H1 (cell line): Measurements from ENCODE around the gene HECTD1. TPM values are rescaled to one million over a fixed set of nuclear protein-coding genes. Genes with fewer than 3 reads are reported as not detected.

Experiments used
- CTCF ChIA-PET: fragments of 300-600 bp; sonication (Branson Sonifier 250); formaldehyde crosslinking; loops from one replicate; lab custom pipeline; 2021; ENCODE audit not compliant: partially characterized antibody; lab: Charles Lee
- POLR2A ChIA-PET: fragments of 300-600 bp; sonication (Branson Sonifier 250); formaldehyde crosslinking; loops from one replicate; lab custom pipeline; 2021; ENCODE audit warnings: inconsistent platforms; ENCODE audit not compliant: partially characterized antibody; lab: Charles Lee
- DNase-seq, 2 experiments: peaks; one replicate each; pipeline versions ENCODE4 v3.0.0 to v3.0.0-alpha.2; 2010 to 2022; ENCODE audit warnings: low spot score in 2 of 2, low read depth in 1 of 2, mixed read lengths in 1 of 2
- FAIRE-seq: peaks from 2 replicates; lab custom pipeline; 2011; peaks lifted over from hg19 to GRCh38; lab: Jason Lieb, UNC
- H2AFZ ChIP-seq: 2 replicates; pipeline ENCODE4 v1.8.1; 2012; ENCODE audit warnings: low read length, inconsistent platforms
- H2AK5ac ChIP-seq: 2 replicates; pipeline ENCODE4 v1.6.1; 2013; ENCODE audit warnings: low read depth, low read length
- H2BK120ac ChIP-seq: replicated peaks from 2 replicates; pipeline ENCODE3; 2013; ENCODE audit warnings: low read depth, low read length, inconsistent platforms
- H2BK12ac ChIP-seq: 2 replicates; pipeline ENCODE4 v1.6.1; 2013; ENCODE audit warnings: low read depth, low read length
- H2BK15ac ChIP-seq: 2 replicates; pipeline ENCODE4 v1.6.1; 2013; ENCODE audit warnings: low read length
- H2BK20ac ChIP-seq: 2 replicates; pipeline ENCODE4 v1.6.1; 2013; ENCODE audit warnings: low read length
- H2BK5ac ChIP-seq: 2 replicates; pipeline ENCODE4 v1.6.1; 2013; ENCODE audit warnings: low read depth, low read length
- H3K14ac ChIP-seq: 2 replicates; pipeline ENCODE4 v1.6.1; 2013; ENCODE audit warnings: inconsistent platforms; ENCODE audit not compliant: insufficient read length
- H3K18ac ChIP-seq: 2 replicates; pipeline ENCODE4 v1.6.1; 2013; ENCODE audit warnings: low read length; ENCODE audit errors: extremely low read depth
- H3K23ac ChIP-seq: 2 replicates; pipeline ENCODE4 v1.6.1; 2013; ENCODE audit warnings: inconsistent platforms; ENCODE audit not compliant: insufficient read length
- H3K23me2 ChIP-seq: 2 replicates; pipeline ENCODE4 v1.6.1; 2013; ENCODE audit warnings: low read depth, low read length
- H3K27ac ChIP-seq: 2 replicates; pipeline ENCODE4 v1.6.1; 2011; ENCODE audit warnings: low read depth, low read length, inconsistent platforms
- H3K27me3 ChIP-seq, 4 experiments: replicated peaks in 1 of 4; 1 replicate in 1 of 4; 2 replicates in 3 of 4; pipeline versions ENCODE4 v1.6.1 to v1.8.1; 2011 to 2013; ENCODE audit warnings: low read length in 3 of 4, mild to moderate bottlenecking in 3 of 4, inconsistent platforms in 2 of 4, mixed read lengths in 2 of 4, moderate library complexity in 1 of 4; ENCODE audit not compliant: control insufficient read depth in 3 of 4, insufficient read depth in 3 of 4; ENCODE audit errors: extremely low read depth in 1 of 4
- H3K36me3 ChIP-seq, 4 experiments: 2 replicates each; pipeline versions ENCODE4 v1.6.1 to v1.8.1; 2011 to 2013; ENCODE audit warnings: mild to moderate bottlenecking in 4 of 4, low read length in 3 of 4, moderate library complexity in 2 of 4, control low read depth in 1 of 4, inconsistent platforms in 1 of 4; ENCODE audit not compliant: insufficient read depth in 4 of 4, control insufficient read depth in 2 of 4
- H3K4ac ChIP-seq: replicated peaks from 2 replicates; pipeline ENCODE3; 2013; ENCODE audit warnings: low read length, low read depth, mixed read lengths, inconsistent platforms; ENCODE audit not compliant: insufficient read length
- H3K4me1 ChIP-seq, 4 experiments: replicated peaks in 1 of 4; 1 replicate in 1 of 4; 2 replicates in 3 of 4; pipeline versions ENCODE4 v1.6.1 to v1.8.1; 2011 to 2013; ENCODE audit warnings: low read length in 3 of 4, inconsistent platforms in 2 of 4, mixed read lengths in 1 of 4; ENCODE audit not compliant: insufficient read depth in 4 of 4, control insufficient read depth in 3 of 4
- H3K4me2 ChIP-seq, 2 experiments: 2 replicates each; pipeline versions ENCODE4 v1.6.1 to v1.8.1; 2011 to 2013; ENCODE audit warnings: low read depth in 2 of 2, low read length in 2 of 2, control low read depth in 1 of 2, inconsistent platforms in 1 of 2, mild to moderate bottlenecking in 1 of 2; ENCODE audit not compliant: insufficient read depth in 1 of 2
- H3K4me3 ChIP-seq, 4 experiments: fragments of 200-600, 300-600 bp in 1 of 4; sonication (generic), shearing (Covaris generic), sonication (Bioruptor Twin) in 1 of 4; 2 replicates each; pipeline versions ENCODE4 v1.5.1 to v1.8.1; 2011 to 2016; ENCODE audit warnings: low read length in 4 of 4, low read depth in 3 of 4, control low read depth in 2 of 4, inconsistent platforms in 2 of 4, mild to moderate bottlenecking in 2 of 4, mixed read lengths in 1 of 4, moderate library complexity in 1 of 4; ENCODE audit not compliant: insufficient read depth in 2 of 4; ENCODE audit errors: extremely low read depth in 1 of 4
- H3K56ac ChIP-seq: replicated peaks from 2 replicates; pipeline ENCODE3; 2013; ENCODE audit warnings: low read depth, mild to moderate bottlenecking, mixed read lengths, low read length, inconsistent platforms; ENCODE audit not compliant: insufficient read length
- H3K79me1 ChIP-seq: 2 replicates; pipeline ENCODE4 v1.6.1; 2013; ENCODE audit warnings: low read depth, low read length, control low read depth
- H3K79me2 ChIP-seq, 2 experiments: 2 replicates each; pipeline versions ENCODE4 v1.6.1 to v1.8.1; 2012 to 2013; ENCODE audit warnings: low read length in 2 of 2, mild to moderate bottlenecking in 2 of 2, inconsistent platforms in 1 of 2; ENCODE audit not compliant: insufficient read depth in 2 of 2, control insufficient read depth in 1 of 2
- H3K9ac ChIP-seq, 4 experiments: replicated peaks in 1 of 4; 1 replicate in 1 of 4; 2 replicates in 3 of 4; pipeline versions ENCODE4 v1.6.1 to v1.8.1; 2011 to 2013; ENCODE audit warnings: low read depth in 3 of 4, low read length in 3 of 4, control low read depth in 2 of 4, mild to moderate bottlenecking in 2 of 4, moderate library complexity in 2 of 4, inconsistent platforms in 1 of 4; ENCODE audit errors: extremely low read depth in 1 of 4
- H3K9me3 ChIP-seq, 2 experiments: 2 replicates each; pipeline versions ENCODE4 v1.6.1 to v1.8.1; 2012 to 2013; ENCODE audit warnings: mild to moderate bottlenecking in 2 of 2, moderate library complexity in 2 of 2, control low read depth in 1 of 2, inconsistent platforms in 1 of 2, low read depth in 1 of 2, low read length in 1 of 2, mixed read lengths in 1 of 2; ENCODE audit not compliant: insufficient read depth in 2 of 2
- H4K20me1 ChIP-seq, 2 experiments: replicated peaks in 1 of 2; 2 replicates each; pipeline versions ENCODE3 to v1.8.1; 2011 to 2013; ENCODE audit warnings: inconsistent platforms in 2 of 2, low read length in 2 of 2, mild to moderate bottlenecking in 1 of 2; ENCODE audit not compliant: insufficient read depth in 2 of 2, control insufficient read depth in 1 of 2
- H4K5ac ChIP-seq: 2 replicates; pipeline ENCODE4 v1.6.1; 2013; ENCODE audit warnings: low read length, low read depth, mixed read lengths, inconsistent platforms; ENCODE audit not compliant: insufficient read length
- H4K8ac ChIP-seq: 2 replicates; pipeline ENCODE4 v1.8.0; 2013; ENCODE audit warnings: mild to moderate bottlenecking, moderate library complexity, low read length, inconsistent platforms; ENCODE audit not compliant: insufficient read depth; ENCODE audit errors: extremely low read depth
- H4K91ac ChIP-seq: replicated peaks from 2 replicates; pipeline ENCODE3; 2013; ENCODE audit warnings: low read length, mixed read lengths, inconsistent platforms; ENCODE audit not compliant: insufficient read length
- ASH2L ChIP-seq: fragments of 200-600, 300-600 bp; sonication (generic); IDR thresholded peaks from one replicate; pipeline ENCODE4 v1.7.1; 2017; ENCODE audit warnings: low read length
- BACH1 ChIP-seq: IDR thresholded peaks from 2 replicates; pipeline ENCODE4 v1.6.1; 2012; ENCODE audit warnings: low read length, improper control_type of control experiment
- CBX5 ChIP-seq: fragments of 300-800, 300-1000 bp; sonication (generic); IDR thresholded peaks from 2 replicates; pipeline ENCODE4 v1.7.1; 2016; ENCODE audit warnings: antibody characterized with exemption, low read length, low read depth
- EP300 ChIP-seq, 2 experiments: IDR thresholded peaks; 1 replicate in 1 of 2; 2 replicates in 1 of 2; pipeline ENCODE4 v1.6.1; 2011 to 2012; ENCODE audit warnings: low read depth in 2 of 2, low read length in 2 of 2, mild to moderate bottlenecking in 2 of 2, borderline replicate concordance in 1 of 2, inconsistent platforms in 1 of 2, moderate library complexity in 1 of 2
- HDAC2 ChIP-seq, 2 experiments: fragments of 300-600 bp in 1 of 2; sonication (generic) in 1 of 2; IDR thresholded peaks; 2 replicates each; pipeline ENCODE4 v1.6.1; 2011 to 2012; ENCODE audit warnings: low read depth in 2 of 2, low read length in 2 of 2, mild to moderate bottlenecking in 2 of 2, moderate library complexity in 2 of 2, borderline replicate concordance in 1 of 2, inconsistent platforms in 1 of 2
- HDAC6 ChIP-seq: IDR thresholded peaks from one replicate; pipeline ENCODE4 v1.7.1; 2012; ENCODE audit warnings: low read depth, mild to moderate bottlenecking, inconsistent platforms, low read length, moderate library complexity
- JUN ChIP-seq: IDR thresholded peaks from 2 replicates; pipeline ENCODE4 v1.6.1; 2011; ENCODE audit warnings: low read depth, mild to moderate bottlenecking, improper control_type of control experiment, low read length
- SP1 ChIP-seq: IDR thresholded peaks from 2 replicates; pipeline ENCODE4 v1.6.1; 2011; ENCODE audit warnings: low read depth, low read length
- SP4 ChIP-seq: IDR thresholded peaks from 2 replicates; pipeline ENCODE4 v1.6.1; 2012; ENCODE audit warnings: low read length, inconsistent platforms
- TCF12 ChIP-seq: IDR thresholded peaks from 2 replicates; pipeline ENCODE4 v1.6.1; 2011; ENCODE audit warnings: low read depth, mild to moderate bottlenecking, low read length
- USF2 ChIP-seq: IDR thresholded peaks from 2 replicates; pipeline ENCODE4 v1.6.1; 2011; ENCODE audit warnings: low read length, improper control_type of control experiment
- WGBS, 2 experiments: shearing (Covaris generic) in 1 of 2; methylation state at CpG; one replicate each; pipeline versions ENCODE4 v1.1.6 to v1.1.7; 2013 to 2015; ENCODE audit warnings: low lambda C conversion rate in 2 of 2, mixed read lengths in 2 of 2, inconsistent platforms in 1 of 2, low coverage in 1 of 2, missing lambda C conversion rate in 1 of 2; ENCODE audit not compliant: insufficient replicate concordance in 2 of 2, insufficient coverage in 1 of 2, insufficient read length in 1 of 2; ENCODE audit errors: extremely low coverage in 1 of 2, missing lambda C conversion rate in 1 of 2; 5-methylcytosine and 5-hydroxymethylcytosine counted together
- polyA plus RNA-seq, 7 experiments: library from polyadenylated mRNA; depleted of rRNA in 3 of 7; stranded (reverse) in 5 of 7; unstranded in 2 of 7; fragments of >200 nt in 5 of 7; fragments of 200-250 nt in 2 of 7; gene quantifications; 1 replicate in 5 of 7; 2 replicates in 1 of 7; 4 replicates in 1 of 7; pipeline versions ENCODE4 v1.2.1 to v1.2.3, GENCODE V29; 2011 to 2013; ENCODE audit warnings: missing spikeins in 2 of 7, mixed read lengths in 2 of 7
- total RNA-seq: library from RNA; stranded (reverse); fragmentation: NEBNext Ultra II Directional; extraction: Animal tissue kit (Norgen Biotek cat#: 25700); gene quantifications from 2 replicates; pipeline ENCODE4 v1.2.1, GENCODE V29; 2021

HECTD1 gene
- total and polyA plus RNA-seq, 2 of the 8 experiments (the other 6 are each of a cell fraction or from before 2014, with no cell fraction given): 44.7 to 105 TPM

DNA sequence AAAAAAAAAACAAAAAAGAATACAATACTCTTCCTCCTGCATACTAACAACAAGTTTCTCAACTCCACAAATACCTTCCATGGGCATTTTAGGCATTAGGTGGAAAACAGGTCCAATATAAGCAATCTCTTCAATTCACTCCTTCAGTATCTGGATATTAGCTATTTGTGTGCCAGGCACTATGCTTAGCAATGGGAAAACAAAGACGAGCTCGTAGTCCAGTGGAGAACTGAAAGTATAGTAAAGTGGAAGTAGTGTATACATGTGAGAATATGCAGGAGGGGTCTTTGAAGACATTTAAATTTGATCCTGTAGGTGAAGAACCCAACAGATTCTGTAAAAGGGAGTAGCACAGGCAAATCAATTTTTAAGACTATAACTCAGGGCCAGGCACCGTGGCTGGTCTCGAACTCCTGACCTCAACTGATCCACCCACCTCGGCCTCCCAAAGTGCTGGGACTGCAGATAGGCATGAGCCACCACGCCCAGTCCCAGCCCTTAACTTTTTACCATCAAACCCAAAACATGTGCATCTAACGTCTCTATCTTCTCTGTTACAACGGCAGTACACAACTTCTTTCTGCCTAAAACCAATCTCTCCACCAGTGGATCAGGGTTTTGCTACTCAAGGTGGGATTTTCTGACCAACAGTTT lies 10.6 kb downstream of the HECTD1 start:
- Histone ChIP-seq H2BK20ac (no peak overlapping the region), H2AFZ (no peak overlapping the region), H4K91ac (no peak overlapping the region), H3K4me3 (no peak overlapping the region), H3K79me2 (peaks cover 0 to 71% of the 10 kb centered on the region in 2 experiments; a peak in 3 of 4 replicates), H3K23me2 (no peaks in the 10 kb centered on the region), H2BK15ac (no peak overlapping the region), H3K23ac (no peak overlapping the region), H3K14ac (no peak overlapping the region), H3K9ac (no peak overlapping the region), H3K56ac (no peak overlapping the region), H3K4ac (no peak overlapping the region), H3K4me2 (no peak overlapping the region), H3K27ac (no peak overlapping the region), H3K27me3 (no peaks in the 10 kb centered on the region), H3K79me1 (no peaks in the 10 kb centered on the region), H4K5ac (no peak overlapping the region), H3K4me1 (peaks cover 0 to 4% (median 0%) of the 10 kb centered on the region in 4 experiments; a peak in 2 of 7 replicates), H2AK5ac (no peak overlapping the region), H2BK12ac (no peak overlapping the region), H3K9me3 (no peaks in the 10 kb centered on the region), H4K20me1 (peaks cover 1 to 3% of the 10 kb centered on the region in 2 experiments), H3K36me3 (peaks cover 0 to 2% (median 0%) of the 10 kb centered on the region in 4 experiments; a peak in 2 of 8 replicates), H2BK120ac (no peak overlapping the region), H2BK5ac (no peak overlapping the region), H4K8ac (no peak overlapping the region), H3K18ac (no peak overlapping the region)
- 95% methylated on average over 8 of the region's 8 CpGs; no CpG with 5 or more reads in 1 of the 2 experiments for WGBS, 2 experiments
- ChIA-PET CTCF (interaction anchor here (0.9 to 2.4 kb wide), 2 partner anchors 9 to 11 kb away, joined by 3 to 5 read pairs; no protein-coding TSS in a partner anchor), POLR2A (interaction anchor here (0.7 to 3.6 kb wide), 2 partner anchors 10 to 1061 kb away, joined by 4 to 23 read pairs; partner anchors contain the start of gene HECTD1)
- no peak for FAIRE-seq
- DNase-seq: no peak
- no peak for TF ChIP-seq HDAC6
- TF ChIP-seq USF2: no peak
- no peak for TF ChIP-seq TCF12
- no peak for TF ChIP-seq CBX5
- TF ChIP-seq ASH2L: no peak
- TF ChIP-seq SP4: no peak
- no peak for TF ChIP-seq SP1
- TF ChIP-seq HDAC2 (IDR thresholded peaks at IDR 0.05; ENCODE audit: borderline replicate concordance in 1 of 2, low read depth in 2 of 2, low read length in 2 of 2): no peak
- no peak for TF ChIP-seq EP300 (IDR thresholded peaks at IDR 0.05; ENCODE audit: borderline replicate concordance in 1 of 2, low read depth in 2 of 2, low read length in 2 of 2)
- no peak for TF ChIP-seq BACH1
- no peak for TF ChIP-seq JUN
